ENCODE results near the gene ADCY9.

DNA sequence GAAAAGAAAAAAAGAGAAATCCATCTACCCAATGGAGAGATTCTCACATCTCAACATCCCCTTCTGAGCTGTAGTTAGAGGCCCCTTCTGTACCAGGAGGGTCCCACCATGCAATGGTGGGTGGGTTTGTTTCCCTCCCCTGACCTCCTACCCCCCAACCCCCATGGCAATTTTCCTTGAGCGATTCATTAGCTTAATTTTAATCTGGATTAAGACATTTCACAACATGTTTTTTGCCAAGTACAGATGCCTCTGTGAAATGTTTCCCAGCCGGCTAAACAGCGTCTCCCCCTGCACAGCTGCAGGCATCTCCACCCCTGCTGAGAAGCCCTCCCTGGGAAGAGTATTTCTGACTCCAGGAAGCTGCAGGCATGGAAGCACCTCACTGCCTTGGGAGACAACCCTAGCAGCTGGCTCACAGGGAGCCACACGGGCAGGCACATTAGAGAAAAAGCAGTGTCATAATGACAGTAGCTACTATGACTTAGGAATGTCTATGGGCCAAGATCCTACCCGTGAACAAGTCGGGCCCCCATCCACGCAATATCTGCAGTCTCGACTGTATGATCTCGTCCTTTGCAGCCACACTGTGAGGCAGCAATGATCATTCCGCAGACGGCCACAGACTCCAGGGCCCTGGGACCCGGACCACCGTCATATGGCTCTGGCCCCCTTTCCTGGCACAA, 117.3 kb downstream of the ADCY9 start:
- TF ChIP-seq POLR2AphosphoS5 (IDR thresholded peaks at IDR 0.05) (no peak), POLR2A (IDR thresholded peaks at IDR 0.05) (no peak)
- TF ChIP-seq, protein P1, sequence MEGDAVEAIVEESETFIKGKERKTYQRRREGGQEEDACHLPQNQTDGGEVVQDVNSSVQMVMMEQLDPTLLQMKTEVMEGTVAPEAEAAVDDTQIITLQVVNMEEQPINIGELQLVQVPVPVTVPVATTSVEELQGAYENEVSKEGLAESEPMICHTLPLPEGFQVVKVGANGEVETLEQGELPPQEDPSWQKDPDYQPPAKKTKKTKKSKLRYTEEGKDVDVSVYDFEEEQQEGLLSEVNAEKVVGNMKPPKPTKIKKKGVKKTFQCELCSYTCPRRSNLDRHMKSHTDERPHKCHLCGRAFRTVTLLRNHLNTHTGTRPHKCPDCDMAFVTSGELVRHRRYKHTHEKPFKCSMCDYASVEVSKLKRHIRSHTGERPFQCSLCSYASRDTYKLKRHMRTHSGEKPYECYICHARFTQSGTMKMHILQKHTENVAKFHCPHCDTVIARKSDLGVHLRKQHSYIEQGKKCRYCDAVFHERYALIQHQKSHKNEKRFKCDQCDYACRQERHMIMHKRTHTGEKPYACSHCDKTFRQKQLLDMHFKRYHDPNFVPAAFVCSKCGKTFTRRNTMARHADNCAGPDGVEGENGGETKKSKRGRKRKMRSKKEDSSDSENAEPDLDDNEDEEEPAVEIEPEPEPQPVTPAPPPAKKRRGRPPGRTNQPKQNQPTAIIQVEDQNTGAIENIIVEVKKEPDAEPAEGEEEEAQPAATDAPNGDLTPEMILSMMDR (IDR thresholded peaks at IDR 0.05) = no peak
